GM12864 (cell line): ENCODE measurements around the gene ULK4.
"Not testable (repeated sequence)": the region's sequence is repeated elsewhere in the genome, so short reads cannot be mapped to it uniquely, and the experiment has no call there.

Experiments used
- DNase-seq: peaks from one replicate; pipeline ENCODE4 v3.0.0-alpha.2; 2011; ENCODE audit warnings: low read depth
- H3K4me3 ChIP-seq: 2 replicates; pipeline ENCODE4 v1.5.1; 2011; ENCODE audit warnings: mild to moderate bottlenecking, low read depth, low read length, control low read depth
- TF ChIP-seq, protein P1 (sequence below): IDR thresholded peaks from 2 replicates; pipeline ENCODE4 v1.5.1; 2011; ENCODE audit warnings: low read depth, mild to moderate bottlenecking, moderate library complexity, low read length, control low read depth, inconsistent platforms; ENCODE audit errors: missing control alignments

The ULK4 gene

GRCh38 chr3:41448396-41448795 lies 513.5 kb downstream of the ULK4 start:
- no peak for DNase-seq
- TF ChIP-seq, protein P1, sequence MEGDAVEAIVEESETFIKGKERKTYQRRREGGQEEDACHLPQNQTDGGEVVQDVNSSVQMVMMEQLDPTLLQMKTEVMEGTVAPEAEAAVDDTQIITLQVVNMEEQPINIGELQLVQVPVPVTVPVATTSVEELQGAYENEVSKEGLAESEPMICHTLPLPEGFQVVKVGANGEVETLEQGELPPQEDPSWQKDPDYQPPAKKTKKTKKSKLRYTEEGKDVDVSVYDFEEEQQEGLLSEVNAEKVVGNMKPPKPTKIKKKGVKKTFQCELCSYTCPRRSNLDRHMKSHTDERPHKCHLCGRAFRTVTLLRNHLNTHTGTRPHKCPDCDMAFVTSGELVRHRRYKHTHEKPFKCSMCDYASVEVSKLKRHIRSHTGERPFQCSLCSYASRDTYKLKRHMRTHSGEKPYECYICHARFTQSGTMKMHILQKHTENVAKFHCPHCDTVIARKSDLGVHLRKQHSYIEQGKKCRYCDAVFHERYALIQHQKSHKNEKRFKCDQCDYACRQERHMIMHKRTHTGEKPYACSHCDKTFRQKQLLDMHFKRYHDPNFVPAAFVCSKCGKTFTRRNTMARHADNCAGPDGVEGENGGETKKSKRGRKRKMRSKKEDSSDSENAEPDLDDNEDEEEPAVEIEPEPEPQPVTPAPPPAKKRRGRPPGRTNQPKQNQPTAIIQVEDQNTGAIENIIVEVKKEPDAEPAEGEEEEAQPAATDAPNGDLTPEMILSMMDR: no peak
- H3K4me3 ChIP-seq: no peak overlapping the region

DNA sequence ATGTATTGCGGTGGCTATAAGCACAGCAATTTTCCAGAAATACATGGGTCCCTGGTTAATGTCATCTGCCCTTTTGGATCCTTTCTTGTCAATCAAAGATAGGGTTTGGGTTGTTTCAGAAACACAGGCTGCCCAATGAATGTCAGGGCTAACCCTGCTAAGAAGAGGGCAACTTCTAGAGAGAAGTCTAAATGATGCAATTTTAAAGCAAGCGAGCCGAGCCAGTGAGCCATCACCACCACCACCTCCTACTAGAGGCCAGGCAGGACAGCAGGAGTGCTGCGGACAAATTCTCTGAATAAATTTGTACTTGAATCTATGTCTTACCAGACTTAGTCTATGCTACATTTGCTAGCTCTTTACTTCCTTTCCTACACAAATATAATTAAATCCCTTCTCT lies 514.2 kb downstream of the ULK4 start:
- H3K4me3 ChIP-seq: no peak overlapping the region
- TF ChIP-seq, protein P1: no peak
- no peak for DNase-seq

GRCh38 chr3:41446316-41446715 lies 515.6 kb downstream of the ULK4 start:
- DNase-seq, H3K4me3 ChIP-seq: not testable (repeated sequence)

- DNase-seq: no peak
- H3K4me3 ChIP-seq: no peak overlapping the region
- TF ChIP-seq, protein P1: no peak
Observed at GRCh38 chr3:41441568-41441967, 520.3 kb downstream of the ULK4 start.

DNA sequence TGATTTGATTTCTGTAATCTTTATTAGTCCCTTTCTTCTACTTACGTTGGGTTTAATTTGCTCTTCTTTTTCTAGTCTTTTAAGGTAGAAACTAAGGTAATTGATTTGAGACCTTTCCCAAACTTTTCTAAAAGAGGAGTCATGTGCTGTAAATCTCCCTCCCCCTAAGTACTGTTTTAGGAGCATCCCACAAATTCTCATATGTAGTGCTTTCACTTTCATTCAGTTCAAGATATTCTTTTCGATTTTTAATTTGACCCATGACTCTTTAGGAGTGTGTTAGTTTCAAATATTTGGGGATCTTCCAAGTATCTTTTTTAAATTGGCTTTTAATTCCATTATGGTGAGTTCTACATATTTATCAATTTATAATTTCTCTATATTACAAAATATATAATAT lies 520.8 kb downstream of the ULK4 start:
- DNase-seq: no peak
- no peak overlapping the region for H3K4me3 ChIP-seq
- TF ChIP-seq, protein P1: no peak

DNA sequence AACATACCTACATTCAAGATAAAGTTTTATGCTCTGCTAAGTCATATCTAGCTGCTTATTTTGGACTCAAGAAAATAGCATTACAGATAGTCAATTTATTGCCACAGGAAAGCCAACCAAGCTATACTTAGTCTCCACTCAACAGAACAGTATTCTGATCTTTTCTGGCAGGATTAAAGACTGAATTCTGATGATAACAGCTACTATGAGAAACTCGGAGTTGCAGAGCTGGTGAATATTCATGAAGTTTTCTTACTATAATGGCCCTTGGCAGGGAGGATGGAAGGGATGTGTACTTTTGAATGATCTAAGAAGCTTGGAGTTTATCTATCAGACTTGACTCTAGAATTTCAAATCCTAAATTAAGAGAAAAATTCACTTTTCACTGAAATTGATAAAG lies 524.9 kb downstream of the ULK4 start:
- no peak overlapping the region for H3K4me3 ChIP-seq
- TF ChIP-seq, protein P1: no peak
- no peak for DNase-seq

- no peak overlapping the region for H3K4me3 ChIP-seq
- TF ChIP-seq, protein P1: no peak
- DNase-seq: no peak
Observed at GRCh38 chr3:41434781-41435180, 527.1 kb downstream of the ULK4 start.

DNA sequence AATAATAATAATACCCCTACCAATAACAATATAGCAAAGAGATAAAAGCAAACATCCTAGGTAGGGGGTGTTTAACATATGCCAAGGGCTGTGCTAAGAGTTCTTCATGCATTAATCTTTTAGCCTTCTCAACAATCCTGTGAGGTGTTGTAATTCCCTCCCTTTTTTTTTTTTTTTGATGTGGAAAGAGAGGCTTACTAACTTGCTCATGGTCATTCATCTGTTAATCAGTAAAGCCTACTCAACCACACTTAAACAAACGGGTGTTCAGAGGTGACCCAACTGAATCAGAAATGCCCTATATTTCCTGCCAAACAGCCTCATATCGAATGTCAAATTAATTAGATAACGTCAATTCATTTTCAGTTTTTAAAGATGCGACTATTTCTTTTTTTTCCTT lies 530.5 kb downstream of the ULK4 start:
- no peak for DNase-seq
- H3K4me3 ChIP-seq: no peak overlapping the region
- TF ChIP-seq, protein P1: no peak
